K562 (cell line): Measurements from ENCODE around the gene B3GAT3. TPM values are rescaled to one million over a fixed set of nuclear protein-coding genes. Genes with fewer than 3 reads are reported as not detected.
A peak's percentile ranks its signal among the peaks of the same experiment; 100 is the strongest.

Experiments used
- CHCHD3 ChIP-seq: fragments of 250-450 bp; sonication (Bioruptor Pico); IDR thresholded peaks from 2 replicates; pipeline ENCODE4 v2.1.2; 2022; ENCODE audit warnings: mild to moderate bottlenecking
- HCFC1 ChIP-seq: IDR thresholded peaks from 2 replicates; pipeline ENCODE4 v1.6.1; 2012; ENCODE audit warnings: low read depth, low read length, improper control_type of control experiment
- PHTF2 ChIP-seq: fragments of 250-450 bp; sonication (Bioruptor Pico); IDR thresholded peaks from 2 replicates; pipeline ENCODE4 v1.5.0; 2021; ENCODE audit warnings: mild to moderate bottlenecking
- RFX1 ChIP-seq: fragments of 450-650 bp; IDR thresholded peaks from 2 replicates; pipeline ENCODE4 v1.6.1; 2016; ENCODE audit warnings: mild to moderate bottlenecking, moderate library complexity
- RNF219 ChIP-seq: fragments of 250-450 bp; sonication (Bioruptor Pico); IDR thresholded peaks from 2 replicates; pipeline ENCODE4 v1.5.0; 2022; ENCODE audit warnings: mild to moderate bottlenecking
- SAP30 ChIP-seq: fragments of 200-600 bp; sonication (generic); IDR thresholded peaks from 2 replicates; pipeline ENCODE4 v1.6.1; 2012; ENCODE audit warnings: borderline replicate concordance, low read depth, mild to moderate bottlenecking, moderate library complexity, low read length, control low read depth, inconsistent platforms; ENCODE audit not compliant: insufficient read depth, poor library complexity, severe bottlenecking
- THRB ChIP-seq: fragments of 450-650 bp; formaldehyde crosslinking; conservative IDR thresholded peaks from 2 replicates; pipeline ENCODE4 v1.4.0; 2022; ENCODE audit warnings: mild to moderate bottlenecking, missing genetic modification characterization
- polyA plus RNA-seq, 8 experiments: library from polyadenylated mRNA; depleted of rRNA in 4 of 8; stranded (reverse) in 5 of 8; unstranded in 3 of 8; fragments of >200 nt; fragmentation: Nextera tagmentation in 2 of 8; fragmentation: Illumina TruSeq in 1 of 8; extraction: Ambion mirVana in 2 of 8; extraction: Trizol in 1 of 8; gene quantifications; 2 replicates each; pipeline versions ENCODE4 v1.2.1 to v1.2.3, GENCODE V29; 2011 to 2014; ENCODE audit warnings: inconsistent platforms in 1 of 8, missing spikeins in 1 of 8
- total RNA-seq, 7 experiments: library from RNA; depleted of rRNA in 6 of 7; stranded (reverse); fragments of >200 nt in 6 of 7; fragmentation: Illumina TruSeq in 2 of 7; extraction: Trizol in 2 of 7; gene quantifications; 2 replicates each; pipeline versions ENCODE4 v1.2.1 to v1.2.3, GENCODE V29; 2011 to 2021; ENCODE audit warnings: low replicate concordance in 1 of 7

The B3GAT3 gene
- total and polyA plus RNA-seq, 9 of the 15 experiments (the other 6 are each of a cell fraction or from before 2014, with no cell fraction given), result 0.30 to 64.0 (median 21.4) TPM

- TF ChIP-seq SAP30 (peak; percentile 0), RFX1 (no peak), THRB (CRISPR knock-in tag) (0 out of 2 replicates have a peak, but pooled peaks have one; percentile 0), HCFC1 (no peak), CHCHD3 (CRISPR knock-in tag) (no peak), RNF219 (CRISPR knock-in tag) (0 out of 2 replicates have a peak, but pooled peaks have one; percentile 62), PHTF2 (CRISPR knock-in tag) (0 out of 2 replicates have a peak, but pooled peaks have one; percentile 34)
- TF ChIP-seq, all 486 proteins: peak for 31
Observed at GRCh38 chr11:62671236-62671607, 49.4 kb upstream of the B3GAT3 start (continued).
